GM18526 (cell line): ENCODE results near the gene NEURL1.

Experiments
- POLR2A ChIP-seq: IDR thresholded peaks from 3 replicates; pipeline ENCODE4 v1.6.1; 2011; ENCODE audit not compliant: insufficient read length; ENCODE audit errors: extremely low read depth

The NEURL1 gene

GRCh38 chr10:103587073-103587472, 93.6 kb downstream of the NEURL1 start:
- no peak for TF ChIP-seq POLR2A

- TF ChIP-seq POLR2A: no peak
Observed at GRCh38 chr10:103589074-103589630, 95.6 kb downstream of the NEURL1 start.

- TF ChIP-seq POLR2A: no peak
Observed at GRCh38 chr10:103590060-103590459, 96.6 kb downstream of the NEURL1 start.

GRCh38 chr10:103590744-103591291, 97.3 kb downstream of the NEURL1 start:
- no peak for TF ChIP-seq POLR2A

- TF ChIP-seq POLR2A: no peak
Observed at GRCh38 chr10:103592186-103593021, 98.9 kb downstream of the NEURL1 start.

- no peak for TF ChIP-seq POLR2A
Observed at GRCh38 chr10:103593022-103593570, 99.6 kb downstream of the NEURL1 start.

- TF ChIP-seq POLR2A: no peak
Observed at GRCh38 chr10:103595933-103596726, 102.6 kb downstream of the NEURL1 start.

- TF ChIP-seq POLR2A: no peak
Observed at GRCh38 chr10:103597003-103597402, 103.5 kb downstream of the NEURL1 start.

GRCh38 chr10:103598654-103599115, 105.2 kb downstream of the NEURL1 start:
- no peak for TF ChIP-seq POLR2A

GRCh38 chr10:103599211-103599610, 105.7 kb downstream of the NEURL1 start:
- TF ChIP-seq POLR2A: no peak

GRCh38 chr10:103599907-103600306, 106.4 kb downstream of the NEURL1 start:
- TF ChIP-seq POLR2A: no peak

GRCh38 chr10:103600325-103600724, 106.8 kb downstream of the NEURL1 start:
- no peak for TF ChIP-seq POLR2A

GRCh38 chr10:103600956-103601569, 107.6 kb downstream of the NEURL1 start:
- no peak for TF ChIP-seq POLR2A

GRCh38 chr10:103602028-103602851, 108.7 kb downstream of the NEURL1 start:
- TF ChIP-seq POLR2A: no peak
